Measurements from ENCODE around the gene ALDH4A1.

GRCh38 chr1:18881164-18881563 is 21.2 kb downstream of the ALDH4A1 start:
- TF ChIP-seq POLR2A (IDR thresholded peaks at IDR 0.05) (no peak), EP300 (IDR thresholded peaks at IDR 0.05) (no peak), POLR2AphosphoS5 (IDR thresholded peaks at IDR 0.05) (no peak)
- TF ChIP-seq, protein P1, sequence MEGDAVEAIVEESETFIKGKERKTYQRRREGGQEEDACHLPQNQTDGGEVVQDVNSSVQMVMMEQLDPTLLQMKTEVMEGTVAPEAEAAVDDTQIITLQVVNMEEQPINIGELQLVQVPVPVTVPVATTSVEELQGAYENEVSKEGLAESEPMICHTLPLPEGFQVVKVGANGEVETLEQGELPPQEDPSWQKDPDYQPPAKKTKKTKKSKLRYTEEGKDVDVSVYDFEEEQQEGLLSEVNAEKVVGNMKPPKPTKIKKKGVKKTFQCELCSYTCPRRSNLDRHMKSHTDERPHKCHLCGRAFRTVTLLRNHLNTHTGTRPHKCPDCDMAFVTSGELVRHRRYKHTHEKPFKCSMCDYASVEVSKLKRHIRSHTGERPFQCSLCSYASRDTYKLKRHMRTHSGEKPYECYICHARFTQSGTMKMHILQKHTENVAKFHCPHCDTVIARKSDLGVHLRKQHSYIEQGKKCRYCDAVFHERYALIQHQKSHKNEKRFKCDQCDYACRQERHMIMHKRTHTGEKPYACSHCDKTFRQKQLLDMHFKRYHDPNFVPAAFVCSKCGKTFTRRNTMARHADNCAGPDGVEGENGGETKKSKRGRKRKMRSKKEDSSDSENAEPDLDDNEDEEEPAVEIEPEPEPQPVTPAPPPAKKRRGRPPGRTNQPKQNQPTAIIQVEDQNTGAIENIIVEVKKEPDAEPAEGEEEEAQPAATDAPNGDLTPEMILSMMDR (IDR thresholded peaks at IDR 0.05): no peak

Measured in stomach (tissue), 4 donors.